Measurements from ENCODE around the gene TP53BP2.
A peak's percentile ranks its signal among the peaks of the same experiment; 100 is the strongest.
"Not testable (repeated sequence)": the region's sequence is repeated elsewhere in the genome, so short reads cannot be mapped to it uniquely, and the experiment has no call there.

Gene TP53BP2

DNA sequence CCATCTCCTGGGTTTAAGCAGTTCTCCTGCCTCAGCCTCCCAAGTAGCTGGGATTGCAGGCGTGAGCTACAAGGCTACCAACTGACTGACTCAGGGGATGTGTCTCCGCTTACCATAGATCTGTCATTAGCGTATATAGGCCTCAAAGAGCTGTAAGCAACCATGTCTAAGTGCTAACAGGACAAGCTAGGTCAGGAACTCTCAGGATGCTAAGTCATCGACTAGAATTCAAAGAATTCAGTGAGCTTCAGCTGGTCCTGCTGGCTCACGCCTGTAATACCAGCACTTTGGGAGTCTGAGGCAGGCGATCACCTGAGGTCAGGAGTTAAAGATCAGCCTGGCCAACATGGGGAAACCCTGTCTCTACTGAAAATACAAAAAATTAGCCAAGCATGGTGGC is 103.9 kb downstream of the TP53BP2 start:
- TF ChIP-seq, protein P1, sequence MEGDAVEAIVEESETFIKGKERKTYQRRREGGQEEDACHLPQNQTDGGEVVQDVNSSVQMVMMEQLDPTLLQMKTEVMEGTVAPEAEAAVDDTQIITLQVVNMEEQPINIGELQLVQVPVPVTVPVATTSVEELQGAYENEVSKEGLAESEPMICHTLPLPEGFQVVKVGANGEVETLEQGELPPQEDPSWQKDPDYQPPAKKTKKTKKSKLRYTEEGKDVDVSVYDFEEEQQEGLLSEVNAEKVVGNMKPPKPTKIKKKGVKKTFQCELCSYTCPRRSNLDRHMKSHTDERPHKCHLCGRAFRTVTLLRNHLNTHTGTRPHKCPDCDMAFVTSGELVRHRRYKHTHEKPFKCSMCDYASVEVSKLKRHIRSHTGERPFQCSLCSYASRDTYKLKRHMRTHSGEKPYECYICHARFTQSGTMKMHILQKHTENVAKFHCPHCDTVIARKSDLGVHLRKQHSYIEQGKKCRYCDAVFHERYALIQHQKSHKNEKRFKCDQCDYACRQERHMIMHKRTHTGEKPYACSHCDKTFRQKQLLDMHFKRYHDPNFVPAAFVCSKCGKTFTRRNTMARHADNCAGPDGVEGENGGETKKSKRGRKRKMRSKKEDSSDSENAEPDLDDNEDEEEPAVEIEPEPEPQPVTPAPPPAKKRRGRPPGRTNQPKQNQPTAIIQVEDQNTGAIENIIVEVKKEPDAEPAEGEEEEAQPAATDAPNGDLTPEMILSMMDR (IDR thresholded peaks at IDR 0.05; ENCODE audit: low read depth, low read length) = no peak
- peak in 1 of 2 donors; percentile 80 for DNase-seq (ENCODE audit: low read depth in 2 of 2)
- no peak overlapping the region for H3K4me3 ChIP-seq (replicated peaks in 1 of 2; ENCODE audit: low read depth in 2 of 2, low read length in 2 of 2)

DNA sequence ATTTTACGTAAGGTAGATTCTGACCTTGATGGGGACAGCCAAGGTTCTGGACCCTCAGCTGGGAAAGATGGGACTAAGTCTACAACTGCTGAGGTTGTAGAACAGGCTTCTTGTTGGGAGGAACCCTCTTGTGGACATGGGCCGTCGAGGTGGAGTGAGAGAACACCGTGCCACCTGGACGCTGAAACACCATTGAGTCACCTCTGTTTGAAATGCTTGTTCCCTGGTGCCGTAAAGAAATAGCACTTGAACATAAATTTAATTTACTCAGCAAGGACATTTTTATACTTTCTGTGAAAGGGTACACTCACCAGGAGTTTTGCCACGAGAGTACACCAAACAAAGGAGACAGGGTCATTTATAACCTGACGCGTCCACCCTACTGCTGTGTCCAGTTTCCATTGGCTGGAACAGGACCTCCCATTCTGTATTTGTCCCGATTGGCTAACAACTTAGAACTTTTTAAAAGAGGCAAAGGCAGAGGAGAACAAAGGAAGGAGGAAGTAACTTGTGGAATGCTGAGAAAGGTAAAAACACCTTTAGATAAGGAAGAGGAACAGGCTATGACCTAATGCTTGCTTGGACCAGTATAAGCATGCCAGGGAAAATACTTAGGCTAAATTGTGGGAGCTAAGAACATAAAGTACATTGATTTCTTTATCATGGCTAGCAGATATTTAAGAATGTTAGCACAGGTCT is 105.6 kb downstream of the TP53BP2 start:
- H3K4me3 ChIP-seq (replicated peaks in 1 of 2; ENCODE audit: low read depth in 2 of 2, low read length in 2 of 2); DNase-seq (ENCODE audit: low read depth in 2 of 2): not testable (repeated sequence)

DNA sequence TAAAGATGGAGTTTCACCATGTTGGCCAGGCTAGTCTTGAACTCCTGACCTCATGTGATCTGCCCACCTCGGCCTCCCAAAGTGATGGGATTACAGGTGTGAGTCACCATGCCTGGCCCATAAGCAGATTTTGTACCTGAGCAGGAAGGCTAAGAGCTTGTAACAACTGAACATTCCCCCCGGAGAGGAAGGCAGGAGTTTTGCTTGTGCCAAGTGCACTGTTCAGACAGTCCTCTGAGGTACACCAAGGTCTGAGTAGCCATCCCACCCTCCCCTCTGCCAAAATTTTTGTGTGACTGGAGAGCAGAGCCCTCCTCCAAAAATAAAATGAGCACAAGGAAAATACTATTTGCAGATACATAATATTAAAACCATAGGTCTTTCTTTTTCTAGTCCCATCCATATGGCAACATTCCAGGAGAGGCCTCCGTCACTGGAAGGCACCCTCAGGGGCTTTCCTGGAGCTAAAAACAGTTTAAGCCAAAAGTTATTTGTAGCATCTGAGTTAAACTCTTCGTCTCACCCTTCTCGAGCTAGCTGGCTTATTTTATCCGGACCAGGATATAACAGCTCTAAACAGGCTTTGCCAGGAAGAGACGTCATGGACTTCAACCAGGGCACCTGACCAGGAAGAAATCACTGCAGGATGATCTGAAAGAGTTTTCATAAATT is 106.2 kb downstream of the TP53BP2 start:
- TF ChIP-seq, protein P1 (IDR thresholded peaks at IDR 0.05; ENCODE audit: low read depth, low read length) = no peak
- DNase-seq (ENCODE audit: low read depth in 2 of 2) = no peak
- H3K4me3 ChIP-seq (replicated peaks in 1 of 2; ENCODE audit: low read depth in 2 of 2, low read length in 2 of 2) = no peak overlapping the region

DNA sequence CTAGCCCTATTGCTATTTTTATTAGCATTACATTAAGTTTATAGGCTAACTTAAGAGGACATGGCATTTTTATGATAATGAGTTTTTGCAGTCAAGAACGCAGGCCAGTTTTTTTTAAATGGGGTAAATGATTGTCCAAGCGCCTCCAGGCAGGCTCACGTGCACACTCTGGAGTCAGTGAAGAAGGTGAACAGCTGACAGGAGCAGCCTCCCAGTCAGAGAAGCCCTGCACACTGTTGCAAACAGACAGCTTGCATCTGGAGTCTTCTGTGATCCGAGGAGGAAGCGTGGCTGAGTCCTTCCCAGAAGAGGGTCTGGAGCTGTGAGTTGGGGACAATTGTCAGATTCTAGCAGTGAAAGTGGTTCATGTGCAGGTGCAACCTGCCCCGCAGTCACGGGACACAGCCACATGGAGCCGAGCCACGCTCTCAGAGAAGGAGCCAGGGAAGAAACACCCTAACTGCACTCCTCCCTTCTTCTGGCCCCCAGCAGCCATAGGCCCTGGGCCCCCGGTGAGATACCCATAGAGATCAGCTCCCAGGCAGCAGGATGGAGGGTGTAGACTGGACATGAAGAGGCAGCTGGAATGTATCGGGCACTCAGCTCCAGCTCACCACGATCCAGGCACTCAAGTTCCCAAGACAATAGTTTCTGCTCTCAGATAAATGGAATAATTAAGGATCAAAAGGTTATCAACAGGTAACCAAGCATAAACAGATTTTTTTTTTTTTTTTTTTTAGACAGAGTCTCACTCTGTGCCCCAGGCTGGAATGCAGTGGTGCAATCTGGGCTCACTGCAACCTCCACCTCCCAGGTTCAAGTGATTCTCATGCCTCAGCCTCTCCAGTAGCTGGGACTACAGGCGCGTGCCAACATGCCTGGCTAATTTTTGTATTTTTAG is 107.0 kb downstream of the TP53BP2 start:
- no peak overlapping the region for H3K4me3 ChIP-seq (replicated peaks in 1 of 2; ENCODE audit: low read depth in 2 of 2, low read length in 2 of 2)
- TF ChIP-seq, protein P1 (IDR thresholded peaks at IDR 0.05; ENCODE audit: low read depth, low read length) = no peak
- no peak for DNase-seq (ENCODE audit: low read depth in 2 of 2)

DNA sequence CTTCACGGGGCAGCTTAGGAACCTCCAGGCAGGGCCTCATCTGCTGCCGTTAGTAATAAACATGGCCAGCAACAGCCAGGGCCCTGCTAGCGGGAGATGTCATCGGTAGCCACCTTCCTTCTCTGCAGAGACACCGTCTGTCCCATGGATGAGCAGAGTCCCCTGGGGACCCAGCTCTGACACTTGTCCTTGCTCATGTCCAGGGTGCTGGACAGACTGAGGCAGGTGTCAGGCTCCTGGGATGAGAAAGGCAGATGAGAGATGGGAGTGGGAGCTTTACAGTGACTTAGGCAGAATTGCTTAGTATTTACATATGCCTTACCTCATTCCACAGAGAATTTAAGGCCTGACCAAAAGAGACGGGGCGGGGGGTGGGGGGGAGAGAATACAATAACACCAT is 108.4 kb downstream of the TP53BP2 start:
- DNase-seq (ENCODE audit: low read depth in 2 of 2) = no peak

DNA sequence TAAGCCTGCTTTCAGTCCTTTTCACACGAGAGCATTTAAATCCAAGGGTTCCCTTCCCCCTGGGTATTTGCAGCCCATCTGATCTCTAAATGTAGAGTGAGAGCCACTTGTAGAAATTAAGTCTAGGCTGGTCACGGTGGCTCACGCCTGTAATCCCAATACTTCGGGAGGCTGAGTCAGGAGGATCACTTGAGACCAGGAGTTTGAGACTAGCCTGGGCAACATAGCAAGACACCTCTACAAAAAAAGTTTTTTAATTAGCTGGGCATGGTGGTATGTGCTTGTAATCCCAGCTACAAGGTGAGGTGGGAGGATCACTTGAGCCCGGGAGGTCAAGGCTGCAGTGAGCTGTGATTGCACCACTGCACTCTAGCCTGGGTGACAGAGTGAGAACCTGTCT is 109.1 kb downstream of the TP53BP2 start:
- not testable (repeated sequence) for DNase-seq (ENCODE audit: low read depth in 2 of 2); H3K4me3 ChIP-seq (replicated peaks in 1 of 2; ENCODE audit: low read depth in 2 of 2, low read length in 2 of 2)

More for the DNA sequence above, 108.4 kb downstream of the TP53BP2 start:
- no peak overlapping the region for H3K4me3 ChIP-seq (replicated peaks in 1 of 2; ENCODE audit: low read depth in 2 of 2, low read length in 2 of 2)
- TF ChIP-seq, protein P1 (IDR thresholded peaks at IDR 0.05; ENCODE audit: low read depth, low read length) = no peak

DNA sequence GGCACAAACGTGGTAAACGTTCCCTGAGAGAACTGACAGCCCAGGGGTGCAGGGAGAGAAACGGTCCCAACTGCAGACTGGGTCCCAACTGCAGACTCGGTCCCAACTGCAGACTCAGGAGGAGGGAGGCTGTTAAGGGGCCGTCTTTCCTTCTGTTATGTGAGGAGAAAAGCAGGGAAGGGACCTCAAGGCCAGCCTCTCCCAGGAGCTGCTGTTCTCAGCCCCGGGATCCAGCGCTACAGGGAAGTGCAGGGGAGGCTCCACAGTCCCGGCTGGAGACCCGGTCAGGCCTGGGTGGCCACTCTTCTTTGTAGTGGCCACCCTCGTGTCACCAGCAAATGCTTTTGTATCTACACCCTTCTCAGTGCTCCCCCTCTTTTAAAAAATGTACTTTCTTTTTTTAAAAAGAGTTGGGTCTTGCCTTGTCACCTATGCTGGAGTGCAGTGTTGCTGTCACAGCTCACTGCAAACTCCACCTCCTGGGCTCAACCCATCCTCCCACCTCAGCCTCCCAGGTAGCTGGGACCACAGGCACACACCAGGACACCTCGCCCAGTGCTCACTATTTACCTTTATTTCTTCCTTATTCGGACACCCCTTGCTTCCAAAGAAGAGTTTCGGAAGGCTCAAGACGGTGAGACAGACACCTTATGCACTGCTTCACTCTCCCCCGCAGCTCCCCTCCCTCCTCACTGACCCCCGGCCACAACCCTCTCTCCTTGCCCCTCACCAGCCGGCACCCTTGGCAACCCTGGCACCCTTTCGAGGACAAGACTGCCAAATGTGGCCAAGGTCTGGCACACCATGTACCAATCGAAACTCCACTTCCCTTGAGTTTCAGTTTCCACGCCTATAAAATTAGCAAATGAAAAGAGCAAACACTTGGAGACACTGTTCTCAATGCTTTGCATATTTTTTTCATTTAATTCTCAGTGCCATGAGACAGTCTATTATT is 111.6 kb downstream of the TP53BP2 start:
- no peak overlapping the region for H3K4me3 ChIP-seq (replicated peaks in 1 of 2; ENCODE audit: low read depth in 2 of 2, low read length in 2 of 2)
- no peak for DNase-seq (ENCODE audit: low read depth in 2 of 2)

More for the DNA sequence above, 111.6 kb downstream of the TP53BP2 start:
- TF ChIP-seq, protein P1 (IDR thresholded peaks at IDR 0.05; ENCODE audit: low read depth, low read length) = no peak
